GM18873 (cell line): Measurements from ENCODE around the gene GBX1.

Experiments used
- ATAC-seq: cut with Tn5 transposase; IDR thresholded peaks from one replicate; pipeline ENCODE4 v1.9.1; 2021; ENCODE audit warnings: mild to moderate bottlenecking, moderate library complexity, moderate number of reproducible peaks; ENCODE audit not compliant: unreplicated experiment, low FRiP score

GBX1 gene

GRCh38 chr7:151118108-151119054, 49.1 kb downstream of the GBX1 start:
- ATAC-seq: no peak

- ATAC-seq: no peak
Observed at GRCh38 chr7:151117565-151117964, 49.9 kb downstream of the GBX1 start.

- no peak for ATAC-seq
Observed at GRCh38 chr7:151116603-151117440, 50.7 kb downstream of the GBX1 start.

GRCh38 chr7:151115836-151116418, 51.6 kb downstream of the GBX1 start:
- ATAC-seq: no peak

GRCh38 chr7:151115121-151115835, 52.2 kb downstream of the GBX1 start:
- no peak for ATAC-seq

- no peak for ATAC-seq
Observed at GRCh38 chr7:151114151-151115090, 53.1 kb downstream of the GBX1 start.

GRCh38 chr7:151113344-151114150, 53.9 kb downstream of the GBX1 start:
- ATAC-seq: no peak

GRCh38 chr7:151110941-151111645, 56.4 kb downstream of the GBX1 start:
- no peak for ATAC-seq

- no peak for ATAC-seq
Observed at GRCh38 chr7:151110236-151110940, 57.1 kb downstream of the GBX1 start.

- ATAC-seq: no peak
Observed at GRCh38 chr7:151109094-151110048, 58.1 kb downstream of the GBX1 start.

GRCh38 chr7:151107882-151108281, 59.6 kb downstream of the GBX1 start:
- ATAC-seq: no peak

- ATAC-seq: no peak
Observed at GRCh38 chr7:151104411-151105235, 62.9 kb downstream of the GBX1 start.

- no peak for ATAC-seq
Observed at GRCh38 chr7:151103973-151104372, 63.5 kb downstream of the GBX1 start.

GRCh38 chr7:151102991-151103390, 64.5 kb downstream of the GBX1 start:
- no peak for ATAC-seq
